HEK293T (cell line): Measurements from ENCODE around the gene CREG1.

Source experiments
- FOXM1 ChIP-seq: fragments of 450-650 bp; IDR thresholded peaks from 2 replicates; pipeline ENCODE4 v1.6.1; 2017; ENCODE audit warnings: mild to moderate bottlenecking, borderline replicate concordance
- HDGF ChIP-seq: fragments of 450-650 bp; IDR thresholded peaks from 2 replicates; pipeline ENCODE4 v1.6.1; 2017; ENCODE audit warnings: antibody characterized with exemption, borderline replicate concordance
- TARDBP ChIP-seq: fragments of 450-650 bp; IDR thresholded peaks from 2 replicates; pipeline ENCODE4 v1.6.1; 2016

DNA sequence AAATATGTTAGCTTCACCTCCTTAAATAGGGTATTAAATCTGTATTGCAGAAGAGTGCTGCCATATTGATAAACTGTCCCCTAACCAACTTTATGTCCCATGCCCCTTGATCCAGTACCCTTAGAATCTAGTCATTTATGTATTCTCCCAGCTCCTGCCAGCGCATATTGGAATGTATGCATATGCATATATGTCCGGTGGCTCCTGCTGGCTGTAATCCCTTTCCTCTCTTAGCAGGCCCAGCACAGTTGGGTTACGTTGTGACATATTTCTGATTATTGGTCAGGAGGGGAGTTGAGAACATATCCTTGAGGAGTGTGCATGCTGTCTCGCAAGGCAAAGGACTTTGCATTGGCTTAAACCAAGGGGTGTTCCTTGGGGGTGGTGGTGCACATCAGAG lies 29.2 kb upstream of the CREG1 start:
- no peak for TF ChIP-seq TARDBP
- TF ChIP-seq HDGF = no peak
- TF ChIP-seq FOXM1 = no peak
